Panc1 (cell line): ENCODE measurements around the gene LRRC56. TPM values are rescaled to one million over a fixed set of nuclear protein-coding genes. Genes with fewer than 3 reads are reported as not detected.

Experiments
- ATAC-seq: fragments of 200-7000 bp; cut with Tn5 transposase; 2 replicates; pipeline ENCODE4 v1.9.1; 2020; ENCODE audit warnings: mild to moderate bottlenecking, moderate library complexity
- BruUV-seq: library from RNA; stranded (reverse); fragments of 400-500 nt; replicated peaks from 2 replicates; lab custom pipeline; 2021; lab: Mats Ljungman, UMichigan
- CTCF ChIA-PET: fragments of 300-600 bp; sonication (Branson Sonifier 250); formaldehyde crosslinking; loops from one replicate; lab custom pipeline; 2022; ENCODE audit warnings: antibody characterized with exemption; lab: Charles Lee
- POLR2A ChIA-PET: fragments of 300-600 bp; sonication (Branson Sonifier 250); formaldehyde crosslinking; loops from one replicate; lab custom pipeline; 2022; ENCODE audit warnings: antibody characterized with exemption; lab: Charles Lee
- DNase-seq: peaks from one replicate; pipeline ENCODE4 v3.0.0-alpha.2; 2010; ENCODE audit warnings: low read depth, low spot score
- H3K27ac ChIP-seq: 2 replicates; pipeline ENCODE4 v1.5.1; 2011; ENCODE audit warnings: mild to moderate bottlenecking, low read length, inconsistent platforms
- H3K27me3 ChIP-seq: fragments of 200-500 bp; sonication (Bioruptor generic); 2 replicates; pipeline ENCODE4 v1.6.0; 2014; ENCODE audit warnings: low read length, inconsistent platforms; ENCODE audit not compliant: control insufficient read depth, insufficient read depth
- H3K36me3 ChIP-seq: fragments of 200-500 bp; sonication (Bioruptor generic); 2 replicates; pipeline ENCODE4 v1.5.1; 2014; ENCODE audit warnings: inconsistent platforms, mild to moderate bottlenecking, low read length, moderate library complexity; ENCODE audit not compliant: control insufficient read depth, insufficient read depth
- H3K4me1 ChIP-seq: 2 replicates; pipeline ENCODE4 v1.5.1; 2011; ENCODE audit warnings: inconsistent platforms, mild to moderate bottlenecking, low read length, moderate library complexity; ENCODE audit not compliant: control insufficient read depth, insufficient read depth
- H3K4me3 ChIP-seq, 2 experiments: 2 replicates each; pipeline ENCODE4 v1.5.1; 2011 to 2012; ENCODE audit warnings: low read depth in 2 of 2, low read length in 2 of 2, mild to moderate bottlenecking in 2 of 2, inconsistent platforms in 1 of 2, moderate library complexity in 1 of 2
- H3K9me3 ChIP-seq: fragments of 200-500 bp; sonication (Bioruptor generic); 2 replicates; pipeline ENCODE4 v1.5.1; 2014; ENCODE audit warnings: low read depth, mild to moderate bottlenecking, inconsistent platforms, low read length, moderate library complexity; ENCODE audit not compliant: control insufficient read depth, insufficient read depth
- CTCF ChIP-seq: fragments of 450-650 bp; IDR thresholded peaks from 2 replicates; pipeline ENCODE4 v1.5.1; 2017; ENCODE audit warnings: mild to moderate bottlenecking
- POLR2AphosphoS5 ChIP-seq: IDR thresholded peaks from 2 replicates; pipeline ENCODE4 v1.6.1; 2012; ENCODE audit warnings: mild to moderate bottlenecking, low read depth, low read length, moderate library complexity
- REST ChIP-seq, 2 experiments: IDR thresholded peaks; 2 replicates each; pipeline ENCODE4 v1.6.1; 2011 to 2012; ENCODE audit warnings: low read depth in 2 of 2, control low read depth in 1 of 2, low read length in 1 of 2, mild to moderate bottlenecking in 1 of 2, moderate library complexity in 1 of 2; ENCODE audit not compliant: insufficient read depth in 1 of 2
- SIN3A ChIP-seq: IDR thresholded peaks from 2 replicates; pipeline ENCODE4 v1.6.1; 2012; ENCODE audit warnings: low read depth, mild to moderate bottlenecking, low read length, moderate library complexity, borderline replicate concordance; ENCODE audit not compliant: insufficient read depth
- TCF7L2 ChIP-seq: IDR thresholded peaks from 2 replicates; pipeline ENCODE4 v1.6.1; 2011; ENCODE audit warnings: mild to moderate bottlenecking, low read depth, low read length, inconsistent platforms
- in situ Hi-C: cut with HindIII; loops from 2 replicates; pipeline ENCODE4 v1.10.0; 2016; ENCODE audit warnings: low sequenced_read_pairs, low pct_unique_long_range_greater_than_20kb
- intact Hi-C: fragments of 100-400 bp; cut with micrococcal nuclease; formaldehyde crosslinking; loops from one replicate; pipeline ENCODE4 v1.10.0; 2022; ENCODE audit not compliant: unreplicated experiment
- total RNA-seq: library from RNA; stranded (reverse); gene quantifications from one replicate; pipeline ENCODE4 v1.2.1, GENCODE V29; 2021; ENCODE audit not compliant: unreplicated experiment

Gene LRRC56
- total RNA-seq, 1 experiment from 2014 or later = 9.8 TPM

GRCh38 chr11:577611-577894 is 40.2 kb downstream of the LRRC56 start:
- no peaks in the 10 kb centered on the region for H3K9me3 ChIP-seq
- CTCF ChIA-PET = no interaction called here
- no peak for ATAC-seq
- BruUV-seq = TSS peak; percentile 79
- peaks cover 35% of the 10 kb centered on the region for H3K4me1 ChIP-seq
- peak overlapping the region; percentile 95 for H3K27ac ChIP-seq
- POLR2A ChIA-PET = no interaction called here
- intact Hi-C loops = no loop called here
- TF ChIP-seq CTCF = no peak
- no peak for TF ChIP-seq SIN3A
- TF ChIP-seq REST (IDR thresholded peaks at IDR 0.05; ENCODE audit: insufficient read depth in 1 of 2, low read depth in 2 of 2, low read length in 1 of 2) = no peak
- TF ChIP-seq POLR2AphosphoS5 = no peak; the same call in 1 of the 2 replicates
- TF ChIP-seq TCF7L2 = no peak
- H3K27me3 ChIP-seq = no peaks in the 10 kb centered on the region
- DNase-seq = no peak
- in situ Hi-C loops = no loop called here
- H3K4me3 ChIP-seq = peak overlapping the region; percentile 82 to 96
- H3K36me3 ChIP-seq = peaks cover 8% of the 10 kb centered on the region; the same call in 1 of the 2 replicates

GRCh38 chr11:578276-579035 is 41.1 kb downstream of the LRRC56 start:
- DNase-seq (no peak), ATAC-seq (no peak)
- no peaks in the 10 kb centered on the region for H3K27me3 ChIP-seq
- BruUV-seq = no TSS peak
- intact Hi-C loops (no loop called here), in situ Hi-C loops (no loop called here)
- TF ChIP-seq SIN3A (no peak), TCF7L2 (no peak), CTCF (no peak), REST (IDR thresholded peaks at IDR 0.05; ENCODE audit: insufficient read depth in 1 of 2, low read depth in 2 of 2, low read length in 1 of 2) (no peak), POLR2AphosphoS5 (no peak)
- H3K4me3 ChIP-seq = peak overlapping the region; percentile 82 to 96
- peaks cover 35% of the 10 kb centered on the region for H3K4me1 ChIP-seq
- ChIA-PET CTCF (no interaction called here), POLR2A (interaction anchor here (0.6 kb wide), 1 partner anchor 10 kb away, joined by 4 read pairs; no protein-coding TSS in a partner anchor)
- H3K36me3 ChIP-seq = peaks cover 8% of the 10 kb centered on the region; the same call in 1 of the 2 replicates
- H3K9me3 ChIP-seq = no peaks in the 10 kb centered on the region
- H3K27ac ChIP-seq = peak overlapping the region; percentile 95
